Hepatocyte (in vitro differentiated cells): ENCODE data around the gene RC3H1.

Experiments
- EZH2 ChIP-seq: fragments of 200-600 bp; sonication (generic); IDR thresholded peaks from 2 replicates; pipeline ENCODE4 v1.6.1; 2016; ENCODE audit warnings: antibody characterized with exemption, mild to moderate bottlenecking, borderline replicate concordance
- TF ChIP-seq, protein P1 (sequence below): fragments of 200-600 bp; sonication (generic); IDR thresholded peaks from 2 replicates; pipeline ENCODE4 v1.5.1; 2016; ENCODE audit warnings: antibody characterized with exemption, mild to moderate bottlenecking; ENCODE audit not compliant: poor library complexity

GRCh38 chr1:174021591-174022079 is 522 bp downstream of the RC3H1 start:
- TF ChIP-seq, protein P1, sequence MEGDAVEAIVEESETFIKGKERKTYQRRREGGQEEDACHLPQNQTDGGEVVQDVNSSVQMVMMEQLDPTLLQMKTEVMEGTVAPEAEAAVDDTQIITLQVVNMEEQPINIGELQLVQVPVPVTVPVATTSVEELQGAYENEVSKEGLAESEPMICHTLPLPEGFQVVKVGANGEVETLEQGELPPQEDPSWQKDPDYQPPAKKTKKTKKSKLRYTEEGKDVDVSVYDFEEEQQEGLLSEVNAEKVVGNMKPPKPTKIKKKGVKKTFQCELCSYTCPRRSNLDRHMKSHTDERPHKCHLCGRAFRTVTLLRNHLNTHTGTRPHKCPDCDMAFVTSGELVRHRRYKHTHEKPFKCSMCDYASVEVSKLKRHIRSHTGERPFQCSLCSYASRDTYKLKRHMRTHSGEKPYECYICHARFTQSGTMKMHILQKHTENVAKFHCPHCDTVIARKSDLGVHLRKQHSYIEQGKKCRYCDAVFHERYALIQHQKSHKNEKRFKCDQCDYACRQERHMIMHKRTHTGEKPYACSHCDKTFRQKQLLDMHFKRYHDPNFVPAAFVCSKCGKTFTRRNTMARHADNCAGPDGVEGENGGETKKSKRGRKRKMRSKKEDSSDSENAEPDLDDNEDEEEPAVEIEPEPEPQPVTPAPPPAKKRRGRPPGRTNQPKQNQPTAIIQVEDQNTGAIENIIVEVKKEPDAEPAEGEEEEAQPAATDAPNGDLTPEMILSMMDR, result no peak
- no peak for TF ChIP-seq EZH2
